ENCODE data around the gene CHST8. TPM values are rescaled to one million over a fixed set of nuclear protein-coding genes. Genes with fewer than 3 reads are reported as not detected.

Gene CHST8
- total RNA-seq, 1 donor from 2014 or later, result not detected

DNA sequence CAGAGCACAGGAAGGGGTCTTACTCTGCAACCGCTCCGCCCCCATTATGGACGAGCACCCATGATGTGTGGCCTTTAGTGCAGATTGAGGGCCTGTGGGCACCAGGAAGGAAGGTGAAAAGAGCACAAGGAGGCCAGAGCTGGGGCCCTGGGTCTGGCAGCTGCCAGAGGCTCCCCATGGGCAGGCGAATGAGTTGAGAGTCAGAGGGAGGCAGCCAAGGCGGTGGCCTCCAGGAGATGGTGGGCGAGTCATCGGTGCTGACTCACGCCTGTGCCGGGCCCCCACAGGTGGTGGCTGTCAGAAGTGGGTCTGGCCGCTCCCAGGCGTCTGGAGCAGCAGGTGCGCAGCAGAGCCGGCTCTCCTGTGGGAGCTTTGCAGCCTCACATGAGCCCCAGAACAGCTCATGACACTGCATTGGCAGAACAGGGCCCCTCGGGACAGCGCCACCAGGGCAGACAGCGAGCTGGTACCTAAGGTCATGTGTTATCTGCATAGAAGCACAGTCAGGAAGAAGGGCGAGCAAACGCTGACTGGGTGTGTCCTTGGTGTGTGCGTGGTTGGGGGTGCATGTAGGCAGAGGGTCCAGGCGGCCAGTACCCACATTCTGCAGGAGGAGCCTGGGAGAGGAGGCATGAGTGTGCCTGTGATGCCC, 68.8 kb downstream of the CHST8 start:
- no peak for DNase-seq (ENCODE audit: low read depth)
- TF ChIP-seq EZH2 (IDR thresholded peaks at IDR 0.05; ENCODE audit: insufficient read depth, low read length), result no peak
- TF ChIP-seq, protein P1, sequence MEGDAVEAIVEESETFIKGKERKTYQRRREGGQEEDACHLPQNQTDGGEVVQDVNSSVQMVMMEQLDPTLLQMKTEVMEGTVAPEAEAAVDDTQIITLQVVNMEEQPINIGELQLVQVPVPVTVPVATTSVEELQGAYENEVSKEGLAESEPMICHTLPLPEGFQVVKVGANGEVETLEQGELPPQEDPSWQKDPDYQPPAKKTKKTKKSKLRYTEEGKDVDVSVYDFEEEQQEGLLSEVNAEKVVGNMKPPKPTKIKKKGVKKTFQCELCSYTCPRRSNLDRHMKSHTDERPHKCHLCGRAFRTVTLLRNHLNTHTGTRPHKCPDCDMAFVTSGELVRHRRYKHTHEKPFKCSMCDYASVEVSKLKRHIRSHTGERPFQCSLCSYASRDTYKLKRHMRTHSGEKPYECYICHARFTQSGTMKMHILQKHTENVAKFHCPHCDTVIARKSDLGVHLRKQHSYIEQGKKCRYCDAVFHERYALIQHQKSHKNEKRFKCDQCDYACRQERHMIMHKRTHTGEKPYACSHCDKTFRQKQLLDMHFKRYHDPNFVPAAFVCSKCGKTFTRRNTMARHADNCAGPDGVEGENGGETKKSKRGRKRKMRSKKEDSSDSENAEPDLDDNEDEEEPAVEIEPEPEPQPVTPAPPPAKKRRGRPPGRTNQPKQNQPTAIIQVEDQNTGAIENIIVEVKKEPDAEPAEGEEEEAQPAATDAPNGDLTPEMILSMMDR (IDR thresholded peaks at IDR 0.05; ENCODE audit: insufficient read depth, low read depth, low read length), result no peak
- Histone ChIP-seq H2AFZ (ENCODE audit: low read depth, low read length) (no peak overlapping the region), H3K9me3 (ENCODE audit: insufficient read depth, low read depth, low read length) (no peaks in the 10 kb centered on the region), H3K27ac (ENCODE audit: low read depth, low read length) (no peak overlapping the region), H3K9ac (ENCODE audit: low read length) (no peak overlapping the region), H3K4me1 (ENCODE audit: insufficient read depth, low read length) (no peaks in the 10 kb centered on the region), H3K4me3 (ENCODE audit: insufficient read depth, low read depth, low read length) (no peak overlapping the region), H3K36me3 (ENCODE audit: insufficient read depth, low read length) (no peaks in the 10 kb centered on the region), H3K79me2 (ENCODE audit: insufficient read depth, low read length) (no peaks in the 10 kb centered on the region), H3K27me3 (ENCODE audit: insufficient read depth, low read length) (peaks cover under 1% of the 10 kb centered on the region), H4K20me1 (ENCODE audit: insufficient read depth, low read length) (no peaks in the 10 kb centered on the region), H3K4me2 (ENCODE audit: low read length) (no peak overlapping the region)
- no peaks in the 10 kb centered on the region for H3K9me3 Mint-ChIP-seq (ENCODE audit: unreplicated experiment)
- H3K4me3 Mint-ChIP-seq (ENCODE audit: unreplicated experiment), result no peak overlapping the region
- peaks cover 34% of the 10 kb centered on the region for H3K27me3 Mint-ChIP-seq (ENCODE audit: low read depth, unreplicated experiment)
- H3K4me1 Mint-ChIP-seq (ENCODE audit: low read depth, unreplicated experiment), result peaks cover 5% of the 10 kb centered on the region
- H3K36me3 Mint-ChIP-seq (ENCODE audit: low read depth, unreplicated experiment), result no peaks in the 10 kb centered on the region
- no peak for FAIRE-seq
- H3K27ac Mint-ChIP-seq (ENCODE audit: unreplicated experiment), result peak overlapping the region; percentile 26

DNA sequence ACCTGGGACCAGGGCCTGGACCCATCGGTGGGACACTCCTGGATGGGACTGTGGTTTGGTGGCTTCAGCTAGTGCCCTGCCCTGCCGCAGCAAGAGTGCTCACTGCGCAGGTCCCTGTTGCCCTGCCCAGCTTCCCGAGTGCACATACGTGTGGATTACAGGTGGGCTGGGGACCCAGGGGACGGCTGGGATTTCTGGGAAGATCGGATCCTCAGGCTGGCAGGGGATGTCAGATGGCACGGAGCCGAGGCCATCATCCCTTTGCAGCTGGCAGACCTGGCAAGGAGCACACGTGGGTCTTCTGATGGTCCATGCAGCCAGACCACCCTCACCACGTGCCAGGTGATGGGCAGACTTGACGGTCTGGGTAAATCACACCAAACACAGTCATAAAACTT, 69.3 kb downstream of the CHST8 start:
- DNase-seq (ENCODE audit: low read depth) (no peak), FAIRE-seq (no peak)
- peaks cover 30% of the 10 kb centered on the region for H3K27me3 Mint-ChIP-seq (ENCODE audit: low read depth, unreplicated experiment)
- Histone ChIP-seq H2AFZ (ENCODE audit: low read depth, low read length) (no peak overlapping the region), H3K4me2 (ENCODE audit: low read length) (no peak overlapping the region), H3K27ac (ENCODE audit: low read depth, low read length) (no peak overlapping the region), H3K4me1 (ENCODE audit: insufficient read depth, low read length) (no peaks in the 10 kb centered on the region), H3K79me2 (ENCODE audit: insufficient read depth, low read length) (no peaks in the 10 kb centered on the region), H3K9me3 (ENCODE audit: insufficient read depth, low read depth, low read length) (no peaks in the 10 kb centered on the region), H3K27me3 (ENCODE audit: insufficient read depth, low read length) (no peaks in the 10 kb centered on the region), H4K20me1 (ENCODE audit: insufficient read depth, low read length) (no peaks in the 10 kb centered on the region), H3K36me3 (ENCODE audit: insufficient read depth, low read length) (no peaks in the 10 kb centered on the region), H3K4me3 (ENCODE audit: insufficient read depth, low read depth, low read length) (no peak overlapping the region), H3K9ac (ENCODE audit: low read length) (no peak overlapping the region)
- H3K4me1 Mint-ChIP-seq (ENCODE audit: low read depth, unreplicated experiment), result peaks cover 5% of the 10 kb centered on the region
- TF ChIP-seq EZH2 (IDR thresholded peaks at IDR 0.05; ENCODE audit: insufficient read depth, low read length), result no peak
- TF ChIP-seq, protein P1 (IDR thresholded peaks at IDR 0.05; ENCODE audit: insufficient read depth, low read depth, low read length), result no peak
- no peaks in the 10 kb centered on the region for H3K36me3 Mint-ChIP-seq (ENCODE audit: low read depth, unreplicated experiment)
- H3K4me3 Mint-ChIP-seq (ENCODE audit: unreplicated experiment), result no peak overlapping the region
- no peak overlapping the region for H3K27ac Mint-ChIP-seq (ENCODE audit: unreplicated experiment)
- H3K9me3 Mint-ChIP-seq (ENCODE audit: unreplicated experiment), result no peaks in the 10 kb centered on the region

DNA sequence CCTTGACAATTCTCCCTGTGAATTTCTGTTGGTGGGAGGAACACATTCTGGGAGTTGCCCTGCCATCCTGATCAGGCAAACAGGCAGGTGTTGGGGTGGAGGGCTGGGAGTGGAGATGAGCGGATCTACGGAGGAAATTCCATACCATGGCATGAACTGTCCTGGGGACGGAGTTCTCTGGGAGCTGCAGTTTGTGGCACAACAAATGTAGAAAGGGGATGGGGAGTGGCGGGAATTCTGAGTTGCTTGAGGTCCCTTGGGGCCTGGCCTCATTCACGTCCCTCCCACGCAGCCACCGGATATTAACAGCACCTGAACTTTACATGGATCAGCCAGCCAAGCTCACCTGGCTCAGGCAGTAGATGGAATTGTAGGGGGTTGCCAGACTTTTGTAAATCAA, 70.0 kb downstream of the CHST8 start:
- no peak for FAIRE-seq
- Mint-ChIP-seq H3K27me3 (ENCODE audit: low read depth, unreplicated experiment) (peaks cover 23% of the 10 kb centered on the region), H3K27ac (ENCODE audit: unreplicated experiment) (no peak overlapping the region), H3K36me3 (ENCODE audit: low read depth, unreplicated experiment) (no peaks in the 10 kb centered on the region), H3K4me3 (ENCODE audit: unreplicated experiment) (no peak overlapping the region), H3K9me3 (ENCODE audit: unreplicated experiment) (no peaks in the 10 kb centered on the region), H3K4me1 (ENCODE audit: low read depth, unreplicated experiment) (peaks cover 5% of the 10 kb centered on the region)
- no peaks in the 10 kb centered on the region for H3K79me2 ChIP-seq (ENCODE audit: insufficient read depth, low read length)
- no peak overlapping the region for H2AFZ ChIP-seq (ENCODE audit: low read depth, low read length)
- no peak overlapping the region for H3K27ac ChIP-seq (ENCODE audit: low read depth, low read length)
- H4K20me1 ChIP-seq (ENCODE audit: insufficient read depth, low read length), result no peaks in the 10 kb centered on the region
- H3K9me3 ChIP-seq (ENCODE audit: insufficient read depth, low read depth, low read length), result no peaks in the 10 kb centered on the region
- no peaks in the 10 kb centered on the region for H3K4me1 ChIP-seq (ENCODE audit: insufficient read depth, low read length)
- no peak for TF ChIP-seq EZH2 (IDR thresholded peaks at IDR 0.05; ENCODE audit: insufficient read depth, low read length)
- TF ChIP-seq, protein P1 (IDR thresholded peaks at IDR 0.05; ENCODE audit: insufficient read depth, low read depth, low read length), result no peak
- no peak overlapping the region for H3K4me2 ChIP-seq (ENCODE audit: low read length)
- H3K36me3 ChIP-seq (ENCODE audit: insufficient read depth, low read length), result no peaks in the 10 kb centered on the region
- H3K4me3 ChIP-seq (ENCODE audit: insufficient read depth, low read depth, low read length), result no peak overlapping the region
- no peak overlapping the region for H3K9ac ChIP-seq (ENCODE audit: low read length)
- H3K27me3 ChIP-seq (ENCODE audit: insufficient read depth, low read length), result no peaks in the 10 kb centered on the region
- no peak for DNase-seq (ENCODE audit: low read depth)
